ENCODE measurements around the gene KCNQ1. TPM values are rescaled to one million over a fixed set of nuclear protein-coding genes. Genes with fewer than 3 reads are reported as not detected.

Gene KCNQ1
- total and polyA plus RNA-seq, 9 of the 15 experiments (the other 6 are each of a cell fraction or from before 2014, with no cell fraction given), result 0.44 TPM; not detected in 8

DNA sequence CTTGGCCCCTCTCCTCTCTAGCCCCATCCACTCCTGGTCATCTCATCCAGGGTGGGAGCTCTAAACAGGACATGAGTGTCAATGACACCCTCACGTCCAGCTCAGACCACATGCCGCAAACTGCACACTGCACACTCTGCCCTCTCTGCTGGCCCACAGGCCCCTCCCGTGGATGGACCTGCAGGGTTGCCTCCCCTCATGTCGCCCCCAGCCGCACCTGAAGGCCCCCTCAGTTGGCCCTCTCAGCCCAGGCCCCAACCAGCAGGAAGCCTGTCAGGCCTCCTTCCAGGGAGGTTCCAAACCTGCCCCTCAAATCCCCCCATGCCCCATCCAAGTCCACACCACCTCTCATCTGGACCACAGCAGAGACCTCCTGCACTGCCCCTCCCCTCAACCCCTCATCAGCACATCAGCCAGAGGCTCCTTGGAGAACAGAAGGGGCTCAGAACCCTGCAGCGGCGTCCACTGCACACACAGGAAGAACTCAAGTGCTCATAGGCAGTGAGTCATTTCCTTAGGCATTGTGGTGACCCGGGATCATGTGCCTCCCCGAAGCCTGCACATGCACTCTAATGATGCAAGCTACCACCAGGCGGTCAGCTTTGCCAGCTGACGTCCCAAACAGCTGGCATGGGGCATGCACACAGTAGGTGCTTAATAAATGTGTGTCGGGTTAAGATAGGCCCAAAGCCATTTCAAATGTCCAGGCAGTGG is 453.7 kb downstream of the KCNQ1 start (continued):
- TF ChIP-seq, protein P1, sequence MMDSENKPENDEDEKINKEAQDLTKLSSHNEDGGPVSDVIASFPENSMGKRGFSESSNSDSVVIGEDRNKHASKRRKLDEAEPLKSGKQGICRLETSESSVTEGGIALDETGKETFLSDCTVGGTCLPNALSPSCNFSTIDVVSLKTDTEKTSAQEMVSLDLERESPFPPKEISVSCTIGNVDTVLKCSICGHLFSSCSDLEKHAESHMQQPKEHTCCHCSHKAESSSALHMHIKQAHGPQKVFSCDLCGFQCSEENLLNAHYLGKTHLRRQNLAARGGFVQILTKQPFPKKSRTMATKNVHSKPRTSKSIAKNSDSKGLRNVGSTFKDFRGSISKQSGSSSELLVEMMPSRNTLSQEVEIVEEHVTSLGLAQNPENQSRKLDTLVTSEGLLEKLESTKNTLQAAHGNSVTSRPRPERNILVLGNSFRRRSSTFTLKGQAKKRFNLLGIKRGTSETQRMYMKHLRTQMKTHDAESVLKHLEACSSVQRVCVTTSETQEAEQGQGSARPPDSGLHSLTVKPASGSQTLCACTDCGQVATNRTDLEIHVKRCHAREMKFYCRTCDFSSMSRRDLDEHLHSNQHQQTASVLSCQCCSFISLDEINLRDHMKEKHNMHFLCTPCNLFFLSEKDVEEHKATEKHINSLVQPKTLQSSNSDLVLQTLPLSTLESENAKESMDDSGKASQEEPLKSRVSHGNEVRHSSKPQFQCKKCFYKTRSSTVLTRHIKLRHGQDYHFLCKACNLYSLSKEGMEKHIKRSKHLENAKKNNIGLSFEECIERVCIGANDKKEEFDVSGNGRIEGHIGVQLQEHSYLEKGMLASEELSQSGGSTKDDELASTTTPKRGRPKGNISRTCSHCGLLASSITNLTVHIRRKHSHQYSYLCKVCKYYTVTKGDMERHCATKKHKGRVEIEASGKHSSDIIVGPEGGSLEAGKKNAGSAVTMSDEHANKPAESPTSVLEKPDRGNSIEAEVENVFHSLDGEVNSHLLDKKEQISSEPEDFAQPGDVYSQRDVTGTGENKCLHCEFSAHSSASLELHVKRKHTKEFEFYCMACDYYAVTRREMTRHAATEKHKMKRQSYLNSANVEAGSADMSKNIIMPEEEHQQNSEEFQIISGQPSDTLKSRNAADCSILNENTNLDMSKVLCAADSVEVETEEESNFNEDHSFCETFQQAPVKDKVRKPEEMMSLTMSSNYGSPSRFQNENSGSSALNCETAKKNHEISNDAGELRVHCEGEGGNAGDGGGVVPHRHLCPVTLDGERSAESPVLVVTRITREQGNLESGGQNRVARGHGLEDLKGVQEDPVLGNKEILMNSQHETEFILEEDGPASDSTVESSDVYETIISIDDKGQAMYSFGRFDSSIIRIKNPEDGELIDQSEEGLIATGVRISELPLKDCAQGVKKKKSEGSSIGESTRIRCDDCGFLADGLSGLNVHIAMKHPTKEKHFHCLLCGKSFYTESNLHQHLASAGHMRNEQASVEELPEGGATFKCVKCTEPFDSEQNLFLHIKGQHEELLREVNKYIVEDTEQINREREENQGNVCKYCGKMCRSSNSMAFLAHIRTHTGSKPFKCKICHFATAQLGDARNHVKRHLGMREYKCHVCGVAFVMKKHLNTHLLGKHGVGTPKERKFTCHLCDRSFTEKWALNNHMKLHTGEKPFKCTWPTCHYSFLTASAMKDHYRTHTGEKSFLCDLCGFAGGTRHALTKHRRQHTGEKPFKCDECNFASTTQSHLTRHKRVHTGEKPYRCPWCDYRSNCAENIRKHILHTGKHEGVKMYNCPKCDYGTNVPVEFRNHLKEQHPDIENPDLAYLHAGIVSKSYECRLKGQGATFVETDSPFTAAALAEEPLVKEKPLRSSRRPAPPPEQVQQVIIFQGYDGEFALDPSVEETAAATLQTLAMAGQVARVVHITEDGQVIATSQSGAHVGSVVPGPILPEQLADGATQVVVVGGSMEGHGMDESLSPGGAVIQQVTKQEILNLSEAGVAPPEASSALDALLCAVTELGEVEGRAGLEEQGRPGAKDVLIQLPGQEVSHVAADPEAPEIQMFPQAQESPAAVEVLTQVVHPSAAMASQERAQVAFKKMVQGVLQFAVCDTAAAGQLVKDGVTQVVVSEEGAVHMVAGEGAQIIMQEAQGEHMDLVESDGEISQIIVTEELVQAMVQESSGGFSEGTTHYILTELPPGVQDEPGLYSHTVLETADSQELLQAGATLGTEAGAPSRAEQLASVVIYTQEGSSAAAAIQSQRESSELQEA (IDR thresholded peaks at IDR 0.05; ENCODE audit: low read depth), result no peak
- TF ChIP-seq, protein P2, sequence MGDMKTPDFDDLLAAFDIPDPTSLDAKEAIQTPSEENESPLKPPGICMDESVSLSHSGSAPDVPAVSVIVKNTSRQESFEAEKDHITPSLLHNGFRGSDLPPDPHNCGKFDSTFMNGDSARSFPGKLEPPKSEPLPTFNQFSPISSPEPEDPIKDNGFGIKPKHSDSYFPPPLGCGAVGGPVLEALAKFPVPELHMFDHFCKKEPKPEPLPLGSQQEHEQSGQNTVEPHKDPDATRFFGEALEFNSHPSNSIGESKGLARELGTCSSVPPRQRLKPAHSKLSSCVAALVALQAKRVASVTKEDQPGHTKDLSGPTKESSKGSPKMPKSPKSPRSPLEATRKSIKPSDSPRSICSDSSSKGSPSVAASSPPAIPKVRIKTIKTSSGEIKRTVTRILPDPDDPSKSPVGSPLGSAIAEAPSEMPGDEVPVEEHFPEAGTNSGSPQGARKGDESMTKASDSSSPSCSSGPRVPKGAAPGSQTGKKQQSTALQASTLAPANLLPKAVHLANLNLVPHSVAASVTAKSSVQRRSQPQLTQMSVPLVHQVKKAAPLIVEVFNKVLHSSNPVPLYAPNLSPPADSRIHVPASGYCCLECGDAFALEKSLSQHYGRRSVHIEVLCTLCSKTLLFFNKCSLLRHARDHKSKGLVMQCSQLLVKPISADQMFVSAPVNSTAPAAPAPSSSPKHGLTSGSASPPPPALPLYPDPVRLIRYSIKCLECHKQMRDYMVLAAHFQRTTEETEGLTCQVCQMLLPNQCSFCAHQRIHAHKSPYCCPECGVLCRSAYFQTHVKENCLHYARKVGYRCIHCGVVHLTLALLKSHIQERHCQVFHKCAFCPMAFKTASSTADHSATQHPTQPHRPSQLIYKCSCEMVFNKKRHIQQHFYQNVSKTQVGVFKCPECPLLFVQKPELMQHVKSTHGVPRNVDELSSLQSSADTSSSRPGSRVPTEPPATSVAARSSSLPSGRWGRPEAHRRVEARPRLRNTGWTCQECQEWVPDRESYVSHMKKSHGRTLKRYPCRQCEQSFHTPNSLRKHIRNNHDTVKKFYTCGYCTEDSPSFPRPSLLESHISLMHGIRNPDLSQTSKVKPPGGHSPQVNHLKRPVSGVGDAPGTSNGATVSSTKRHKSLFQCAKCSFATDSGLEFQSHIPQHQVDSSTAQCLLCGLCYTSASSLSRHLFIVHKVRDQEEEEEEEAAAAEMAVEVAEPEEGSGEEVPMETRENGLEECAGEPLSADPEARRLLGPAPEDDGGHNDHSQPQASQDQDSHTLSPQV (IDR thresholded peaks at IDR 0.05), result peak; percentile 96
- TF ChIP-seq ELF2 (CRISPR knock-in tag; IDR thresholded peaks at IDR 0.05), result no peak
- no peak for TF ChIP-seq POLR3A (IDR thresholded peaks at IDR 0.05; ENCODE audit: borderline replicate concordance, extremely low read depth, insufficient read depth, insufficient read length)
- TF ChIP-seq, protein P3, sequence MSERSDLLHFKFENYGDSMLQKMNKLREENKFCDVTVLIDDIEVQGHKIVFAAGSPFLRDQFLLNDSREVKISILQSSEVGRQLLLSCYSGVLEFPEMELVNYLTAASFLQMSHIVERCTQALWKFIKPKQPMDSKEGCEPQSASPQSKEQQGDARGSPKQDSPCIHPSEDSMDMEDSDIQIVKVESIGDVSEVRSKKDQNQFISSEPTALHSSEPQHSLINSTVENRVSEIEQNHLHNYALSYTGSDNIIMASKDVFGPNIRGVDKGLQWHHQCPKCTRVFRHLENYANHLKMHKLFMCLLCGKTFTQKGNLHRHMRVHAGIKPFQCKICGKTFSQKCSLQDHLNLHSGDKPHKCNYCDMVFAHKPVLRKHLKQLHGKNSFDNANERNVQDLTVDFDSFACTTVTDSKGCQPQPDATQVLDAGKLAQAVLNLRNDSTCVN (CRISPR knock-in tag; IDR thresholded peaks at IDR 0.05), result no peak
- no peak for TF ChIP-seq EWSR1 (IDR thresholded peaks at IDR 0.05; ENCODE audit: borderline replicate concordance, low read depth, partially characterized antibody)
- TF ChIP-seq ILK (tag; IDR thresholded peaks at IDR 0.05; ENCODE audit: borderline replicate concordance, low read depth), result no peak
- TF ChIP-seq, protein P4, sequence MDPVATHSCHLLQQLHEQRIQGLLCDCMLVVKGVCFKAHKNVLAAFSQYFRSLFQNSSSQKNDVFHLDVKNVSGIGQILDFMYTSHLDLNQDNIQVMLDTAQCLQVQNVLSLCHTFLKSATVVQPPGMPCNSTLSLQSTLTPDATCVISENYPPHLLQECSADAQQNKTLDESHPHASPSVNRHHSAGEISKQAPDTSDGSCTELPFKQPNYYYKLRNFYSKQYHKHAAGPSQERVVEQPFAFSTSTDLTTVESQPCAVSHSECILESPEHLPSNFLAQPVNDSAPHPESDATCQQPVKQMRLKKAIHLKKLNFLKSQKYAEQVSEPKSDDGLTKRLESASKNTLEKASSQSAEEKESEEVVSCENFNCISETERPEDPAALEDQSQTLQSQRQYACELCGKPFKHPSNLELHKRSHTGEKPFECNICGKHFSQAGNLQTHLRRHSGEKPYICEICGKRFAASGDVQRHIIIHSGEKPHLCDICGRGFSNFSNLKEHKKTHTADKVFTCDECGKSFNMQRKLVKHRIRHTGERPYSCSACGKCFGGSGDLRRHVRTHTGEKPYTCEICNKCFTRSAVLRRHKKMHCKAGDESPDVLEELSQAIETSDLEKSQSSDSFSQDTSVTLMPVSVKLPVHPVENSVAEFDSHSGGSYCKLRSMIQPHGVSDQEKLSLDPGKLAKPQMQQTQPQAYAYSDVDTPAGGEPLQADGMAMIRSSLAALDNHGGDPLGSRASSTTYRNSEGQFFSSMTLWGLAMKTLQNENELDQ (CRISPR knock-in tag; IDR thresholded peaks at IDR 0.05; ENCODE audit: borderline replicate concordance), result no peak
- TF ChIP-seq EHMT2 (IDR thresholded peaks at IDR 0.05), result 0 out of 2 replicates have a peak, but pooled peaks have one; percentile 41
- TF ChIP-seq MEIS2 (IDR thresholded peaks at IDR 0.05; ENCODE audit: partially characterized antibody), result no peak
